Measurements from ENCODE around the gene NOS3.
"Not testable (repeated sequence)": the region's sequence is repeated elsewhere in the genome, so short reads cannot be mapped to it uniquely, and the experiment has no call there.

The NOS3 gene

GRCh38 chr7:151038951-151039849, 48.4 kb downstream of the NOS3 start:
- peak; percentile 52 for DNase-seq (ENCODE audit: low read depth)

GRCh38 chr7:151039850-151040548, 49.2 kb downstream of the NOS3 start:
- no peak for DNase-seq (ENCODE audit: low read depth)

- no peak for DNase-seq (ENCODE audit: low read depth)
Measured at GRCh38 chr7:151040616-151041375, 50.0 kb downstream of the NOS3 start.

GRCh38 chr7:151043449-151043848, 52.6 kb downstream of the NOS3 start:
- not testable (repeated sequence) for DNase-seq (ENCODE audit: low read depth)

- DNase-seq (ENCODE audit: low read depth), result no peak
Measured at GRCh38 chr7:151043959-151044358, 53.1 kb downstream of the NOS3 start.

GRCh38 chr7:151045262-151045661, 54.4 kb downstream of the NOS3 start:
- DNase-seq (ENCODE audit: low read depth), result no peak

GRCh38 chr7:151045967-151046366, 55.1 kb downstream of the NOS3 start:
- no peak for DNase-seq (ENCODE audit: low read depth)

- DNase-seq (ENCODE audit: low read depth), result no peak
Measured at GRCh38 chr7:151046603-151047573, 56.1 kb downstream of the NOS3 start.

GRCh38 chr7:151047976-151048815, 57.4 kb downstream of the NOS3 start, which contains the start of gene ASIC3:
Gene ASIC3, plus strand, starts transcription at chr7:151048531. Its CDS starts 355 bp downstream, at chr7:151048886.
- DNase-seq (ENCODE audit: low read depth), result no peak

GRCh38 chr7:151048911-151049463, 58.2 kb downstream of the NOS3 start:
- no peak for DNase-seq (ENCODE audit: low read depth)

- peak; percentile 30 for DNase-seq (ENCODE audit: low read depth)
Measured at GRCh38 chr7:151051108-151051507, 60.3 kb downstream of the NOS3 start.

GRCh38 chr7:151053096-151053495, 62.3 kb downstream of the NOS3 start:
- no peak for DNase-seq (ENCODE audit: low read depth)

GRCh38 chr7:151053751-151054150, 62.9 kb downstream of the NOS3 start:
- no peak for DNase-seq (ENCODE audit: low read depth)

- DNase-seq (ENCODE audit: low read depth), result no peak
Measured at GRCh38 chr7:151056283-151056665, 65.5 kb downstream of the NOS3 start.

- DNase-seq (ENCODE audit: low read depth), result no peak
Measured at GRCh38 chr7:151056666-151057505, 66.1 kb downstream of the NOS3 start.

GRCh38 chr7:151057506-151057988, 66.7 kb downstream of the NOS3 start, which contains the start of gene CDK5:
Gene CDK5, minus strand, starts transcription at chr7:151057897. Its CDS starts 49 bp downstream, at chr7:151057848.
- no peak for DNase-seq (ENCODE audit: low read depth)

GRCh38 chr7:151057989-151058780, 67.4 kb downstream of the NOS3 start:
- DNase-seq (ENCODE audit: low read depth), result peak; percentile 95

Measured in activated T-helper 9 cell treated with anti-CD3 and anti-CD28 coated beads, Interleukin-2, amount 50 U/mL, for 16 hours (primary cell).